Activated CD8-positive, alpha-beta memory T cell treated with anti-CD3 and anti-CD28 coated beads for 36 hours (primary cell): ENCODE measurements around the gene SPINK13. TPM values are rescaled to one million over a fixed set of nuclear protein-coding genes. Genes with fewer than 3 reads are reported as not detected.
"Not testable (repeated sequence)": the region's sequence is repeated elsewhere in the genome, so short reads cannot be mapped to it uniquely, and the experiment has no call there.

ENCODE experiments used
- CTCF ChIA-PET: fragments of 350-600 bp; sonication (Branson Sonifier 250); formaldehyde crosslinking; loops from one replicate; lab custom pipeline; 2021; ENCODE audit warnings: antibody characterized with exemption; lab: Charles Lee
- POLR2A ChIA-PET: fragments of 350-600 bp; sonication (Branson Sonifier 250); formaldehyde crosslinking; loops from one replicate; lab custom pipeline; 2021; ENCODE audit warnings: antibody characterized with exemption; lab: Charles Lee
- total RNA-seq, 2 experiments: library from RNA; stranded (reverse); gene quantifications; one replicate each; pipeline ENCODE4 v1.2.3, GENCODE V29; 2021

The SPINK13 gene
- total RNA-seq, 2 experiments from 2014 or later, result not detected

- ChIA-PET CTCF (no interaction called here), POLR2A (no interaction called here)
Observed at GRCh38 chr5:148309746-148310145, 41.2 kb downstream of the SPINK13 start.

- ChIA-PET POLR2A (no interaction called here), CTCF (no interaction called here)
Observed at GRCh38 chr5:148311484-148311883, 42.9 kb downstream of the SPINK13 start.

- ChIA-PET CTCF (no interaction called here), POLR2A (no interaction called here)
Observed at GRCh38 chr5:148312153-148312552, 43.6 kb downstream of the SPINK13 start, which contains the start of gene SPINK7. TSS of gene SPINK7 (plus strand) at chr5:148312423. CDS start at chr5:148312484, 61 bp downstream.

- CTCF ChIA-PET, result no interaction called here
- POLR2A ChIA-PET, result no interaction called here
Observed at GRCh38 chr5:148314187-148314586, 45.6 kb downstream of the SPINK13 start.

- ChIA-PET CTCF (no interaction called here), POLR2A (no interaction called here)
Observed at GRCh38 chr5:148314731-148315130, 46.1 kb downstream of the SPINK13 start.

GRCh38 chr5:148320011-148320963, 51.7 kb downstream of the SPINK13 start:
- POLR2A ChIA-PET, CTCF ChIA-PET: not testable (repeated sequence)

- POLR2A ChIA-PET, result no interaction called here
- CTCF ChIA-PET, result no interaction called here
Observed at GRCh38 chr5:148333262-148333849, 64.8 kb downstream of the SPINK13 start.

- ChIA-PET POLR2A (no interaction called here), CTCF (no interaction called here)
Observed at GRCh38 chr5:148335259-148335658, 66.7 kb downstream of the SPINK13 start, which contains the start of gene SPINK9. TSS of gene SPINK9 (plus strand) at chr5:148335559. CDS start at chr5:148335614, 55 bp downstream.

Other genes starting within 250 kb of the SPINK13 start
- gene SPINK5, start 204.8 kb upstream of the SPINK13 start, total RNA-seq, result not detected
- not detected for gene SPINK14, start 100.2 kb upstream of the SPINK13 start, total RNA-seq
- not detected for gene SPINK6, start 65.8 kb upstream of the SPINK13 start, total RNA-seq
- not detected for gene MARCOL, start 30.3 kb upstream of the SPINK13 start, total RNA-seq
- not detected for gene SPINK7, start 43.6 kb downstream of the SPINK13 start, total RNA-seq
- gene SPINK9, start 66.8 kb downstream of the SPINK13 start, total RNA-seq, result not detected
- 10 to 100 TPM; 41.2 to 41.7 TPM for gene FBXO38, start 115.2 kb downstream of the SPINK13 start, total RNA-seq